NB4 (cell line): Measurements from ENCODE around the gene SLK.

Experiments used
- DNase-seq: peaks from one replicate; pipeline ENCODE4 v3.0.0; 2010; ENCODE audit warnings: low read depth
- H3K4me3 ChIP-seq: one replicate; pipeline ENCODE4 v1.5.1; 2011; ENCODE audit warnings: mild to moderate bottlenecking, low read depth, low read length, moderate library complexity
- MYC ChIP-seq: IDR thresholded peaks from 2 replicates; pipeline ENCODE4 v1.6.1; 2011; ENCODE audit warnings: low read depth, low read length
- POLR2A ChIP-seq: IDR thresholded peaks from 2 replicates; pipeline ENCODE4 v1.6.1; 2011; ENCODE audit warnings: mild to moderate bottlenecking; ENCODE audit not compliant: insufficient read length; ENCODE audit errors: extremely low read depth
- TF ChIP-seq, protein P1 (sequence below): IDR thresholded peaks from 2 replicates; pipeline ENCODE4 v1.6.1; 2011; ENCODE audit warnings: low read depth, low read length
- TF ChIP-seq, protein P2 (sequence below): IDR thresholded peaks from one replicate; pipeline ENCODE4 v1.5.1; 2012; ENCODE audit warnings: low read depth, low read length

SLK gene

DNA sequence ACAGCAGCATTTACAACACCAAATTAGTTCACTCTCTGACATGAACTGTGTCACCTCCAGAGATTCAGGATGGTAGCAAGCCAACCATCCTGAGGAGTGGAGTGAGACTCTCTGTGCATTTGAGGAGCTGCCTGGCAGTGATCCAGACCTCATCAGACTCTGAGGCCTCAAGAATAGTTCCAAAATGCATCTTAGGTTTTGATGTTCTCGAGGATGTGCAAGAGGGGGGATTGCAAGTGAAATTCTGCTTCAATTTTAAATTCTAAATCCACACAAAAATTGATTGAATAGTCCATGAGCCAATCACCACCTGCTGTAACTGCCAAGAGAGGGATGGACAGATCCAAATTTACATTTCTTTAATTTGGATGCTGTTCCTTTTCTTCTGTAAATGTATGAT is 49.7 kb downstream of the SLK start:
- no peak for DNase-seq
- no peak for TF ChIP-seq MYC
- TF ChIP-seq, protein P1, sequence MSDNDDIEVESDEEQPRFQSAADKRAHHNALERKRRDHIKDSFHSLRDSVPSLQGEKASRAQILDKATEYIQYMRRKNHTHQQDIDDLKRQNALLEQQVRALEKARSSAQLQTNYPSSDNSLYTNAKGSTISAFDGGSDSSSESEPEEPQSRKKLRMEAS = no peak
- TF ChIP-seq POLR2A = no peak
- TF ChIP-seq, protein P2, sequence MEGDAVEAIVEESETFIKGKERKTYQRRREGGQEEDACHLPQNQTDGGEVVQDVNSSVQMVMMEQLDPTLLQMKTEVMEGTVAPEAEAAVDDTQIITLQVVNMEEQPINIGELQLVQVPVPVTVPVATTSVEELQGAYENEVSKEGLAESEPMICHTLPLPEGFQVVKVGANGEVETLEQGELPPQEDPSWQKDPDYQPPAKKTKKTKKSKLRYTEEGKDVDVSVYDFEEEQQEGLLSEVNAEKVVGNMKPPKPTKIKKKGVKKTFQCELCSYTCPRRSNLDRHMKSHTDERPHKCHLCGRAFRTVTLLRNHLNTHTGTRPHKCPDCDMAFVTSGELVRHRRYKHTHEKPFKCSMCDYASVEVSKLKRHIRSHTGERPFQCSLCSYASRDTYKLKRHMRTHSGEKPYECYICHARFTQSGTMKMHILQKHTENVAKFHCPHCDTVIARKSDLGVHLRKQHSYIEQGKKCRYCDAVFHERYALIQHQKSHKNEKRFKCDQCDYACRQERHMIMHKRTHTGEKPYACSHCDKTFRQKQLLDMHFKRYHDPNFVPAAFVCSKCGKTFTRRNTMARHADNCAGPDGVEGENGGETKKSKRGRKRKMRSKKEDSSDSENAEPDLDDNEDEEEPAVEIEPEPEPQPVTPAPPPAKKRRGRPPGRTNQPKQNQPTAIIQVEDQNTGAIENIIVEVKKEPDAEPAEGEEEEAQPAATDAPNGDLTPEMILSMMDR = no peak
- H3K4me3 ChIP-seq = no peak overlapping the region

GRCh38 chr10:104018471-104018870 is 51.5 kb downstream of the SLK start:
- no peak overlapping the region for H3K4me3 ChIP-seq
- no peak for DNase-seq
- TF ChIP-seq, protein P2 = no peak
- no peak for TF ChIP-seq POLR2A
- TF ChIP-seq MYC = no peak
- TF ChIP-seq, protein P1 = no peak

- no peak for DNase-seq
Measured at GRCh38 chr10:104020020-104020419, 53.1 kb downstream of the SLK start.

GRCh38 chr10:104021246-104021645 is 54.3 kb downstream of the SLK start:
- no peak for DNase-seq
- H3K4me3 ChIP-seq = no peak overlapping the region
- TF ChIP-seq, protein P2 = no peak
- TF ChIP-seq, protein P1 = no peak
- no peak for TF ChIP-seq POLR2A
- no peak for TF ChIP-seq MYC

More at GRCh38 chr10:104020020-104020419, 53.1 kb downstream of the SLK start:
- TF ChIP-seq MYC (no peak), POLR2A (no peak)
- TF ChIP-seq, protein P1 = no peak
- TF ChIP-seq, protein P2 = no peak
- no peak overlapping the region for H3K4me3 ChIP-seq

DNA sequence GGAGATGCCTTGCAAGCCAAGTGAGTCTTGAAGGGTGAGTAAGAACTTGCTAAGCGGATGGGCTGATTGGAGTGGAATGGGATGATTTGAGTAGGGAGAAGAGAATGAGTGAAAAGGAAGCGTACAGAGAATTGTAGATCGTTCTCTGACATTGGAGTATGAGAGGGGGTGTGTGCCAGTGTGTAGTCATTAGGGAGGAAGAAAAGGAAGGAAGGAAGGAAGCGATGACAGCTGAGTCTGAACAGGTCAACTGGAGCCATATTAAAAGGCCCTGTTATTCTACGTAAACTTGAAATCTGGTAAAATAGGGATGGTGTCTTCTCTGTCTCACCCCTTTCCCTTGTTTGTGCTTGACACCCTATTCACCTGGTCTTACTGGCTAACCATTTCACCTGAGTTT is 55.1 kb downstream of the SLK start:
- DNase-seq = no peak
- TF ChIP-seq, protein P1 = no peak
- TF ChIP-seq MYC (no peak), POLR2A (no peak)
- TF ChIP-seq, protein P2 = no peak

GRCh38 chr10:104025524-104025923 is 58.6 kb downstream of the SLK start:
- no peak for DNase-seq
- TF ChIP-seq, protein P2 = no peak
- no peak for TF ChIP-seq POLR2A
- TF ChIP-seq MYC = no peak
- TF ChIP-seq, protein P1 = no peak
- no peak overlapping the region for H3K4me3 ChIP-seq

More for the DNA sequence above, 55.1 kb downstream of the SLK start:
- no peak overlapping the region for H3K4me3 ChIP-seq
